Vagina (tissue), 2 donors: ENCODE measurements around the gene ZNF524.
"Not testable (repeated sequence)": the region's sequence is repeated elsewhere in the genome, so short reads cannot be mapped to it uniquely, and the experiment has no call there.

Experiments used
- CTCF ChIP-seq, 3 experiments: fragments of 450-650 bp in 2 of 3; fragments of 200-600 bp in 1 of 3; sonication (generic) in 1 of 3; IDR thresholded peaks; one replicate each; pipeline ENCODE4 v1.5.1; 2017 to 2019; ENCODE audit warnings: antibody characterized with exemption in 3 of 3, mild to moderate bottlenecking in 2 of 3, moderate library complexity in 2 of 3
- POLR2A ChIP-seq, 2 donors: fragments of 450-650 bp; IDR thresholded peaks; one replicate each; pipeline ENCODE4 v1.6.1; 2017; ENCODE audit warnings: antibody characterized with exemption in 2 of 2, mild to moderate bottlenecking in 2 of 2, moderate library complexity in 2 of 2

- TF ChIP-seq POLR2A, CTCF (IDR thresholded peaks at IDR 0.05): not testable (repeated sequence)
These were observed 16.2 kb upstream of the ZNF524 start for GRCh38 chr19:55583897-55584296.
